Measurements from ENCODE around the gene SPARC. TPM values are rescaled to one million over a fixed set of nuclear protein-coding genes. Genes with fewer than 3 reads are reported as not detected.

Gene SPARC
- polyA plus RNA-seq, 1 of the 3 experiments (the other 2 are of a cell fraction) = 1,115 TPM

- Histone ChIP-seq H3K4me3 (ENCODE audit: low read depth in 2 of 2, low read length in 1 of 2) (no peak overlapping the region), H3K79me2 (ENCODE audit: insufficient read depth) (no peaks in the 10 kb centered on the region), H3K27ac (ENCODE audit: low read depth in 2 of 2, low read length in 1 of 2) (no peak overlapping the region), H3K9me2 (no peaks in the 10 kb centered on the region), H3F3A (replicated peaks; ENCODE audit: insufficient read depth) (no peaks in the 10 kb centered on the region), H4K20me1 (ENCODE audit: insufficient read depth) (no peaks in the 10 kb centered on the region), H3K36me3 (replicated peaks in 1 of 2; ENCODE audit: control insufficient read depth in 1 of 2, insufficient read depth in 2 of 2, low read length in 1 of 2) (no peaks in the 10 kb centered on the region), H3K9me3 (no peaks in the 10 kb centered on the region), H3K4me2 (no peak overlapping the region), H2AFZ (ENCODE audit: low read depth) (no peak overlapping the region), H3K27me3 (ENCODE audit: insufficient read depth) (peaks cover 5% of the 10 kb centered on the region; the same call in 1 of the 2 replicates), H3K9ac (no peak overlapping the region), H3K4me1 (ENCODE audit: control insufficient read depth in 1 of 2, insufficient read depth in 2 of 2, low read depth in 1 of 2, low read length in 1 of 2) (no peaks in the 10 kb centered on the region)
- TF ChIP-seq IRF3 (IDR thresholded peaks at IDR 0.05; ENCODE audit: low read depth, low read length) = no peak
- TF ChIP-seq ZBTB33 (IDR thresholded peaks at IDR 0.05; ENCODE audit: borderline replicate concordance, low read depth) = no peak
- TF ChIP-seq FOSL2 (IDR thresholded peaks at IDR 0.05; ENCODE audit: borderline replicate concordance, low read depth) = no peak
- TF ChIP-seq FOXJ3 (CRISPR knock-in tag; IDR thresholded peaks at IDR 0.05) = no peak
- ChIA-PET CTCF (interaction anchor here (0.7 to 10.7 kb wide), 4 partner anchors 11 to 199 kb away, joined by 3 to 162 read pairs (median 11); partner anchors contain the start of gene SLC36A1), POLR2A (no interaction called here)
- 76% methylated on average over 5 of the region's 5 CpGs for WGBS (ENCODE audit: low lambda C conversion rate)
- DNase-seq = no peak
These were observed 39.3 kb downstream of the SPARC start for GRCh38 chr5:151647320-151647861.

GRCh38 chr5:151646334-151646733 lies 40.4 kb downstream of the SPARC start:
- Histone ChIP-seq H2AFZ (ENCODE audit: low read depth) (no peak overlapping the region), H3K27ac (ENCODE audit: low read depth in 2 of 2, low read length in 1 of 2) (no peak overlapping the region), H3K79me2 (ENCODE audit: insufficient read depth) (no peaks in the 10 kb centered on the region), H3K9me2 (no peaks in the 10 kb centered on the region), H3K4me2 (no peak overlapping the region), H3K4me3 (ENCODE audit: low read depth in 2 of 2, low read length in 1 of 2) (no peak overlapping the region), H3K4me1 (ENCODE audit: control insufficient read depth in 1 of 2, insufficient read depth in 2 of 2, low read depth in 1 of 2, low read length in 1 of 2) (no peaks in the 10 kb centered on the region), H4K20me1 (ENCODE audit: insufficient read depth) (no peaks in the 10 kb centered on the region), H3K9ac (no peak overlapping the region), H3F3A (replicated peaks; ENCODE audit: insufficient read depth) (no peaks in the 10 kb centered on the region), H3K27me3 (ENCODE audit: insufficient read depth) (peaks cover 5% of the 10 kb centered on the region; the same call in 1 of the 2 replicates), H3K9me3 (no peaks in the 10 kb centered on the region), H3K36me3 (replicated peaks in 1 of 2; ENCODE audit: control insufficient read depth in 1 of 2, insufficient read depth in 2 of 2, low read length in 1 of 2) (no peaks in the 10 kb centered on the region)
- ChIA-PET POLR2A (no interaction called here), CTCF (interaction anchor here (0.9 to 10.7 kb wide), 2 partner anchors 12 to 198 kb away, joined by 4 to 162 read pairs; partner anchors contain the start of gene SLC36A1)
- TF ChIP-seq MEF2A (IDR thresholded peaks at IDR 0.05; ENCODE audit: borderline replicate concordance, low read depth) (no peak), USF2 (IDR thresholded peaks at IDR 0.05; ENCODE audit: borderline replicate concordance, low read depth, low read length) (no peak)
- no peak for DNase-seq
- WGBS (ENCODE audit: low lambda C conversion rate) = 45% methylated on average over 5 of the region's 5 CpGs
